H9 (cell line): ENCODE measurements around the gene NF1. TPM values are rescaled to one million over a fixed set of nuclear protein-coding genes. Genes with fewer than 3 reads are reported as not detected.

ENCODE experiments used
- DNase-seq: peaks from one replicate; pipeline ENCODE4 v3.0.0-alpha.2; 2017
- H2AFZ ChIP-seq: one replicate; pipeline ENCODE4 v1.6.1; 2013; ENCODE audit warnings: mild to moderate bottlenecking, low read length, control low read depth, moderate library complexity
- H2AK5ac ChIP-seq: 2 replicates; pipeline ENCODE4 v1.6.1; 2013; ENCODE audit warnings: low read length, control low read depth, mixed read lengths; ENCODE audit not compliant: insufficient read length
- H2BK120ac ChIP-seq: one replicate; pipeline ENCODE4 v1.6.1; 2013; ENCODE audit warnings: low read depth, mild to moderate bottlenecking, low read length, control low read depth, inconsistent platforms; ENCODE audit not compliant: poor library complexity, severe bottlenecking
- H2BK12ac ChIP-seq: 2 replicates; pipeline ENCODE4 v1.6.1; 2013; ENCODE audit warnings: low read length, control low read depth, mixed read lengths, low read depth; ENCODE audit not compliant: insufficient read length
- H2BK15ac ChIP-seq: 2 replicates; pipeline ENCODE4 v1.6.1; 2013; ENCODE audit warnings: low read depth, low read length, control low read depth
- H2BK20ac ChIP-seq: one replicate; pipeline ENCODE4 v1.6.1; 2013; ENCODE audit warnings: low read depth, mild to moderate bottlenecking, low read length, control low read depth, inconsistent platforms; ENCODE audit not compliant: poor library complexity, severe bottlenecking
- H2BK5ac ChIP-seq: 2 replicates; pipeline ENCODE4 v1.6.1; 2013; ENCODE audit warnings: low read length, control low read depth, mixed read lengths; ENCODE audit not compliant: insufficient read length
- H3K14ac ChIP-seq: 2 replicates; pipeline ENCODE4 v1.6.1; 2013; ENCODE audit warnings: low read length, control low read depth; ENCODE audit not compliant: insufficient read depth
- H3K18ac ChIP-seq: 2 replicates; pipeline ENCODE4 v1.6.1; 2013; ENCODE audit warnings: low read depth, mild to moderate bottlenecking, mixed read lengths, low read length, control low read depth; ENCODE audit not compliant: insufficient read length
- H3K23ac ChIP-seq: 2 replicates; pipeline ENCODE4 v1.6.1; 2013; ENCODE audit warnings: low read length, control low read depth, mixed read lengths, low read depth; ENCODE audit not compliant: insufficient read length
- H3K23me2 ChIP-seq: 2 replicates; pipeline ENCODE4 v1.6.1; 2013; ENCODE audit warnings: low read depth, mild to moderate bottlenecking, mixed read lengths, low read length, control low read depth; ENCODE audit not compliant: insufficient read length, poor library complexity, severe bottlenecking
- H3K27ac ChIP-seq: 2 replicates; pipeline ENCODE4 v1.5.1; 2013; ENCODE audit warnings: low read length, control low read depth, mixed read lengths, low read depth; ENCODE audit not compliant: insufficient read length
- H3K27me3 ChIP-seq: 2 replicates; pipeline ENCODE4 v1.6.1; 2013; ENCODE audit warnings: low read length, control low read depth, inconsistent platforms; ENCODE audit not compliant: insufficient read depth
- H3K4ac ChIP-seq: 2 replicates; pipeline ENCODE4 v1.6.1; 2013; ENCODE audit warnings: low read depth, mild to moderate bottlenecking, control low read depth, inconsistent platforms, low read length, moderate library complexity
- H3K4me1 ChIP-seq: 2 replicates; pipeline ENCODE4 v1.6.1; 2013; ENCODE audit warnings: low read length, control low read depth, inconsistent platforms; ENCODE audit not compliant: insufficient read depth
- H3K4me2 ChIP-seq: 2 replicates; pipeline ENCODE4 v1.6.1; 2013; ENCODE audit warnings: low read length, control low read depth, mixed read lengths; ENCODE audit not compliant: insufficient read length, insufficient read depth
- H3K56ac ChIP-seq: 2 replicates; pipeline ENCODE4 v1.6.1; 2013; ENCODE audit warnings: low read depth, mild to moderate bottlenecking, mixed read lengths, low read length, control low read depth; ENCODE audit not compliant: insufficient read length
- H3K79me1 ChIP-seq: 2 replicates; pipeline ENCODE4 v1.6.1; 2013; ENCODE audit warnings: low read depth, mild to moderate bottlenecking, moderate library complexity, low read length, control low read depth, inconsistent platforms; ENCODE audit not compliant: insufficient read depth, poor library complexity, severe bottlenecking
- H3K79me2 ChIP-seq: 2 replicates; pipeline ENCODE4 v1.6.1; 2013; ENCODE audit warnings: low read length, control low read depth, inconsistent platforms; ENCODE audit not compliant: insufficient read depth
- H3K9ac ChIP-seq: 2 replicates; pipeline ENCODE4 v1.6.1; 2013; ENCODE audit warnings: low read length, control low read depth, mixed read lengths; ENCODE audit not compliant: insufficient read length; ENCODE audit errors: extremely low read depth
- H3K9me3 ChIP-seq: one replicate; pipeline ENCODE4 v1.6.1; 2013; ENCODE audit warnings: low read depth, low read length, inconsistent platforms; ENCODE audit not compliant: control insufficient read depth
- H3T11ph ChIP-seq: one replicate; pipeline ENCODE4 v1.6.1; 2013; ENCODE audit warnings: mild to moderate bottlenecking, low read length, control low read depth, inconsistent platforms
- H4K20me1 ChIP-seq: one replicate; pipeline ENCODE4 v1.6.1; 2013; ENCODE audit not compliant: control insufficient read depth, insufficient read length, insufficient read depth
- H4K5ac ChIP-seq: 2 replicates; pipeline ENCODE4 v1.6.1; 2013; ENCODE audit warnings: low read depth, mild to moderate bottlenecking, mixed read lengths, low read length, control low read depth; ENCODE audit not compliant: insufficient read length
- H4K8ac ChIP-seq: replicated peaks from 2 replicates; pipeline ENCODE4 v1.6.1; 2013; ENCODE audit warnings: low read length, control low read depth, mixed read lengths, low read depth; ENCODE audit not compliant: insufficient read length
- H4K91ac ChIP-seq: 2 replicates; pipeline ENCODE4 v1.6.1; 2013; ENCODE audit warnings: low read depth, mild to moderate bottlenecking, moderate library complexity, mixed read lengths, low read length, control low read depth; ENCODE audit not compliant: insufficient read length
- H3K27ac Mint-ChIP-seq, 3 experiments: 2 replicates in 2 of 3; 3 replicates in 1 of 3; pipeline ENCODE4 v1.8.0; 2020 to 2021; ENCODE audit warnings: mixed read lengths in 3 of 3, mild to moderate bottlenecking in 1 of 3, moderate library complexity in 1 of 3
- H3K27me3 Mint-ChIP-seq: 2 replicates; pipeline ENCODE4 v1.8.0; 2021; ENCODE audit warnings: low read depth, mild to moderate bottlenecking, moderate library complexity, mixed read lengths
- H3K36me3 Mint-ChIP-seq, 3 experiments: 2 replicates in 2 of 3; 3 replicates in 1 of 3; pipeline ENCODE4 v1.8.0; 2020 to 2021; ENCODE audit warnings: low read depth in 3 of 3, mixed read lengths in 3 of 3; ENCODE audit not compliant: insufficient read depth in 1 of 3
- H3K4me1 Mint-ChIP-seq, 2 experiments: 2 replicates each; pipeline ENCODE4 v1.8.0; 2020; ENCODE audit warnings: mixed read lengths in 2 of 2
- H3K4me3 Mint-ChIP-seq, 2 experiments: 2 replicates in 1 of 2; 3 replicates in 1 of 2; pipeline ENCODE4 v1.8.0; 2020 to 2021; ENCODE audit warnings: mild to moderate bottlenecking in 2 of 2, mixed read lengths in 2 of 2, moderate library complexity in 1 of 2
- H3K9me3 Mint-ChIP-seq, 2 experiments: 2 replicates in 1 of 2; 3 replicates in 1 of 2; pipeline ENCODE4 v1.8.0; 2020; ENCODE audit warnings: mild to moderate bottlenecking in 2 of 2, mixed read lengths in 2 of 2, moderate library complexity in 1 of 2
- WGBS: extraction: QIAGEN DNeasy Blood & Tissue Kit; methylation state at CpG from one replicate; pipeline ENCODE4 v1.1.7; 2013; ENCODE audit warnings: missing lambda C conversion rate, low lambda C conversion rate, mixed read lengths; ENCODE audit not compliant: insufficient read length; ENCODE audit errors: extremely low coverage; 5-methylcytosine and 5-hydroxymethylcytosine counted together
- total RNA-seq: library from RNA; stranded (reverse); gene quantifications from 2 replicates; pipeline ENCODE4 v1.2.1, GENCODE V29; 2021
- TF ChIP-seq, protein P1 (sequence below): fragments of 200-600 bp; sonication (generic); conservative IDR thresholded peaks from 3 replicates; pipeline ENCODE4 v1.8.0; 2021; ENCODE audit warnings: antibody characterized with exemption, mild to moderate bottlenecking

Gene NF1
- total RNA-seq, 1 experiment from 2014 or later: 38.1 TPM

DNA sequence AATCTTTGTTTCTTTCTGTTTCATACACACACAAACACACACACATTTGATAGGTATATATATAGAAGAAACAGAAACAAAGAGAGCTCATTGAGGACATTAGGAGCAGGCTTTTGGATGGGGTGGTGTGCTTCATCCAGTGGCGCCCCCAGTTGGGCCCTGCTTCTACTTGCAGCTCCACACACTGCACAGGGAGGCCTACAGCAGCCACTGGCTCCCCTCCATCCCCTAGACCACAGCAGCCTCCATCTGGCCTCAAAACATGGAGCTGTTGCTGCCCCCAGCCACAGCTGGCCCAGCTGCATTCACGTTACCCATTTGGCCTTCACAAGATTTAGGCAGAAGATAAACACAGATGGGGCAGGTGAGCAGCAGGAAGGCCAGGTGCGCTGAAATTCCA, 33.1 kb upstream of the NF1 start:
- Histone ChIP-seq H3K79me1 (no peaks in the 10 kb centered on the region), H3K56ac (no peak overlapping the region), H3K9me3 (no peaks in the 10 kb centered on the region), H3K9ac (no peak overlapping the region), H3K18ac (no peak overlapping the region), H3K4ac (no peak overlapping the region), H3K23ac (no peak overlapping the region), H2BK12ac (no peak overlapping the region), H4K91ac (no peak overlapping the region), H4K5ac (no peak overlapping the region), H2AK5ac (no peak overlapping the region), H3K79me2 (no peaks in the 10 kb centered on the region), H3K14ac (no peak overlapping the region), H4K8ac (no peak overlapping the region), H4K20me1 (no peaks in the 10 kb centered on the region), H3K4me2 (no peak overlapping the region), H3K27me3 (no peaks in the 10 kb centered on the region), H3K27ac (no peak overlapping the region), H3K4me1 (no peaks in the 10 kb centered on the region), H3T11ph (no peak overlapping the region), H2BK120ac (no peak overlapping the region), H2BK20ac (no peak overlapping the region), H2AFZ (no peak overlapping the region), H2BK5ac (no peak overlapping the region), H3K23me2 (no peaks in the 10 kb centered on the region), H2BK15ac (no peak overlapping the region)
- Mint-ChIP-seq H3K36me3 (no peaks in the 10 kb centered on the region), H3K9me3 (no peaks in the 10 kb centered on the region), H3K4me3 (no peak overlapping the region), H3K27me3 (no peaks in the 10 kb centered on the region; the same call in 1 of the 2 replicates), H3K27ac (no peak overlapping the region), H3K4me1 (peaks cover 10% of the 10 kb centered on the region in 2 experiments)
- TF ChIP-seq, protein P1, sequence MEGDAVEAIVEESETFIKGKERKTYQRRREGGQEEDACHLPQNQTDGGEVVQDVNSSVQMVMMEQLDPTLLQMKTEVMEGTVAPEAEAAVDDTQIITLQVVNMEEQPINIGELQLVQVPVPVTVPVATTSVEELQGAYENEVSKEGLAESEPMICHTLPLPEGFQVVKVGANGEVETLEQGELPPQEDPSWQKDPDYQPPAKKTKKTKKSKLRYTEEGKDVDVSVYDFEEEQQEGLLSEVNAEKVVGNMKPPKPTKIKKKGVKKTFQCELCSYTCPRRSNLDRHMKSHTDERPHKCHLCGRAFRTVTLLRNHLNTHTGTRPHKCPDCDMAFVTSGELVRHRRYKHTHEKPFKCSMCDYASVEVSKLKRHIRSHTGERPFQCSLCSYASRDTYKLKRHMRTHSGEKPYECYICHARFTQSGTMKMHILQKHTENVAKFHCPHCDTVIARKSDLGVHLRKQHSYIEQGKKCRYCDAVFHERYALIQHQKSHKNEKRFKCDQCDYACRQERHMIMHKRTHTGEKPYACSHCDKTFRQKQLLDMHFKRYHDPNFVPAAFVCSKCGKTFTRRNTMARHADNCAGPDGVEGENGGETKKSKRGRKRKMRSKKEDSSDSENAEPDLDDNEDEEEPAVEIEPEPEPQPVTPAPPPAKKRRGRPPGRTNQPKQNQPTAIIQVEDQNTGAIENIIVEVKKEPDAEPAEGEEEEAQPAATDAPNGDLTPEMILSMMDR: peak; percentile 68
- DNase-seq: peak; percentile 78
- WGBS: no CpG with 5 or more reads among the region's 3 CpGs
